Measurements from ENCODE around the gene SIRT2. TPM values are rescaled to one million over a fixed set of nuclear protein-coding genes. Genes with fewer than 3 reads are reported as not detected.
A peak's percentile ranks its signal among the peaks of the same experiment; 100 is the strongest.

Gene SIRT2
- polyA plus RNA-seq, 1 experiment: 45.5 TPM

DNA sequence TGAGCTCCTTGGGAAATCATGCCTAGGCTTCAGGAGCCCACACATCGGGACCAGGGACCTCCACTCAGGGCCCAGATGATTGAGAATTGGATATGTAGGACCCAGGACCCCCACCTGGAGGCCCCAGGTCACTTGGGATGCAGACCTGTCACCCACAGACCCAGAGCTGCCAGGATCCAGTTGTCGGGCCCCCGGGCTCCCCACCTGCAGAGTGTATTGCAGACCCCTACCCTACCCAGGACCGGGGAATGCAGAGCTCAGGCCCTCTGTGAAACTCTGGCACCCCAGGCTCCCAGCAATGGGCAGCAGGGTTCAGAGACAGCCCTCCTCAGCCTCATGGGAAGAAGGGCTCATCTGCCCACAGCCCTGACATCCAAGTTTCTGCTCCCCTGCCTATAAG lies 6.2 kb upstream of the SIRT2 start:
- ChIA-PET CTCF (interaction anchor here (1.6 kb wide), 1 partner anchor 24 kb away, joined by 7 read pairs; no protein-coding TSS in a partner anchor), POLR2A (no interaction called here)
- Histone ChIP-seq H3K27ac (ENCODE audit: low read depth, low read length) (no peak overlapping the region), H3K27me3 (ENCODE audit: control insufficient read depth, insufficient read depth, low read length) (no peaks in the 10 kb centered on the region), H3K4me3 (ENCODE audit: low read depth, low read length) (no peak overlapping the region), H3K9me3 (ENCODE audit: control insufficient read depth, insufficient read depth, low read length) (peaks cover 12% of the 10 kb centered on the region)
- DNase-seq (ENCODE audit: low read depth, low spot score): no peak
- TF ChIP-seq, protein P1, sequence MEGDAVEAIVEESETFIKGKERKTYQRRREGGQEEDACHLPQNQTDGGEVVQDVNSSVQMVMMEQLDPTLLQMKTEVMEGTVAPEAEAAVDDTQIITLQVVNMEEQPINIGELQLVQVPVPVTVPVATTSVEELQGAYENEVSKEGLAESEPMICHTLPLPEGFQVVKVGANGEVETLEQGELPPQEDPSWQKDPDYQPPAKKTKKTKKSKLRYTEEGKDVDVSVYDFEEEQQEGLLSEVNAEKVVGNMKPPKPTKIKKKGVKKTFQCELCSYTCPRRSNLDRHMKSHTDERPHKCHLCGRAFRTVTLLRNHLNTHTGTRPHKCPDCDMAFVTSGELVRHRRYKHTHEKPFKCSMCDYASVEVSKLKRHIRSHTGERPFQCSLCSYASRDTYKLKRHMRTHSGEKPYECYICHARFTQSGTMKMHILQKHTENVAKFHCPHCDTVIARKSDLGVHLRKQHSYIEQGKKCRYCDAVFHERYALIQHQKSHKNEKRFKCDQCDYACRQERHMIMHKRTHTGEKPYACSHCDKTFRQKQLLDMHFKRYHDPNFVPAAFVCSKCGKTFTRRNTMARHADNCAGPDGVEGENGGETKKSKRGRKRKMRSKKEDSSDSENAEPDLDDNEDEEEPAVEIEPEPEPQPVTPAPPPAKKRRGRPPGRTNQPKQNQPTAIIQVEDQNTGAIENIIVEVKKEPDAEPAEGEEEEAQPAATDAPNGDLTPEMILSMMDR (IDR thresholded peaks at IDR 0.05; ENCODE audit: low read depth, low read length): no peak

DNA sequence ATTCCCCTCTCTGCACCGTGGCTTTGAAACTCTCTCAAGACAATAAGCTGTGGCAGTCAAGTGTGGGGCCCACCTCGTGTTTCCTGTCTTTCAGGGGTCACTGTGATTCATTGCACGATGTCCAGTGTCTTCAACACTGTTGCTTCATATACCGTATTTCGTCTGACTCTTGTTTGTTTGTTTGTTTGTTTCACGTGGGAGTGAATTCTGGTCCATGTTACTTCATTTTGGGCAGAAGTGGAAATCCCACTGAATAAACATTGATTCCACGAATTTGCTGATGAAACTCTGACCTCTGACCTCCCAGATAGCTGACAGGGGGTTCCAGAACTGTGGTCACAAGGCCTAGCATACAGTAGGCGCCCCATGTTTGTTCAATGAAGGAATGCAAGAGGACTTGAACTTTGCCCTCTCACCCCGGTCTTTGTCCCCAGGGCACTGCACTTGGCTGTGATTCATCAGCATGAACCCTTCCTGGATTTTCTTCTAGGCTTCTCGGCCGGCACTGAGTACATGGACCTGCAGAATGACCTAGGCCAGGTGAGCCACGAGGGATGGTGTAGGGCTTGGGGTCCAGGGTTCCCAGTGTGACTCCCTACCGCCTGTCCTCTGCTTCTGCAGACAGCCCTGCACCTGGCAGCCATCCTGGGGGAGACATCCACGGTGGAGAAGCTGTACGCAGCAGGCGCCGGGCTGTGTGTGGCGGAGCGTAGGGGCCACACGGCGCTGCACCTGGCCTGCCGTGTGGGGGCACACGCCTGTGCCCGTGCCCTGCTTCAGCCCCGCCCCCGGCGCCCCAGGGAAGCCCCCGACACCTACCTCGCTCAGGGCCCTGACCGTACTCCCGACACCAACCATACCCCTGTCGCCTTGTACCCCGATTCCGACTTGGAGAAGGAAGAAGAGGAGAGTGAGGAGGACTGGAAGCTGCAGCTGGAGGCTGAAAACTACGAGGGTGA lies 5.4 kb upstream of the SIRT2 start:
- TF ChIP-seq, protein P1 (IDR thresholded peaks at IDR 0.05; ENCODE audit: low read depth, low read length): no peak
- Histone ChIP-seq H3K27ac (ENCODE audit: low read depth, low read length) (no peak overlapping the region), H3K9me3 (ENCODE audit: control insufficient read depth, insufficient read depth, low read length) (peaks cover 12% of the 10 kb centered on the region), H3K4me3 (ENCODE audit: low read depth, low read length) (no peak overlapping the region), H3K27me3 (ENCODE audit: control insufficient read depth, insufficient read depth, low read length) (no peaks in the 10 kb centered on the region)
- no peak for DNase-seq (ENCODE audit: low read depth, low spot score)
- ChIA-PET POLR2A (no interaction called here), CTCF (interaction anchor here (0.5 to 1.6 kb wide), 2 partner anchors 25 to 56 kb away, joined by 3 to 7 read pairs; no protein-coding TSS in a partner anchor)

DNA sequence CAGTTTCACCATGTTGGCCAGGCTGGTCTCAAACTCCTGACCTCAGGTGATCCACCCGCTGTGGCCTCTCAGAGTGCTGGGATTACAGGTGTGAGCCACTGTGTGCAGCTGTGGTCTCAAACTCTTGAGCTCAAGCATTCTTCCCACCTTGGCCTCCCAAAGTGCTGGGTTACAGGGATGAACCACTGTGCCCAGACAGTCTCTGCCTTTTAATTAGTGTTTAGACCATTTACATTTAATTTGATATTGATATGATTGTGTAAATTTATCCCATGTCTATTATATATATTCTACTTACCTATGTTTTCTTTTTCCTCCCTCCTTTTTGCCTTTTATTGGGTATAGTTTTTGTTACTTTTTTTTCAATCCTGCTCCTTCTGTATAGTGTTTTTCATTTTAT lies 2.3 kb upstream of the SIRT2 start:
- Histone ChIP-seq H3K27me3 (ENCODE audit: control insufficient read depth, insufficient read depth, low read length) (no peaks in the 10 kb centered on the region), H3K27ac (ENCODE audit: low read depth, low read length) (no peak overlapping the region), H3K9me3 (ENCODE audit: control insufficient read depth, insufficient read depth, low read length) (no peaks in the 10 kb centered on the region; the same call in 1 of the 2 replicates), H3K4me3 (ENCODE audit: low read depth, low read length) (no peak overlapping the region)
- TF ChIP-seq, protein P1 (IDR thresholded peaks at IDR 0.05; ENCODE audit: low read depth, low read length): no peak
- CTCF ChIA-PET: interaction anchor here (1.1 to 2.5 kb wide), 3 partner anchors 28 to 499 kb away, joined by 4 to 23 read pairs (median 8); partner anchors contain the start of genes FAM98C, MRPS12 and SARS2
- POLR2A ChIA-PET: no interaction called here
- DNase-seq (ENCODE audit: low read depth, low spot score): no peak

DNA sequence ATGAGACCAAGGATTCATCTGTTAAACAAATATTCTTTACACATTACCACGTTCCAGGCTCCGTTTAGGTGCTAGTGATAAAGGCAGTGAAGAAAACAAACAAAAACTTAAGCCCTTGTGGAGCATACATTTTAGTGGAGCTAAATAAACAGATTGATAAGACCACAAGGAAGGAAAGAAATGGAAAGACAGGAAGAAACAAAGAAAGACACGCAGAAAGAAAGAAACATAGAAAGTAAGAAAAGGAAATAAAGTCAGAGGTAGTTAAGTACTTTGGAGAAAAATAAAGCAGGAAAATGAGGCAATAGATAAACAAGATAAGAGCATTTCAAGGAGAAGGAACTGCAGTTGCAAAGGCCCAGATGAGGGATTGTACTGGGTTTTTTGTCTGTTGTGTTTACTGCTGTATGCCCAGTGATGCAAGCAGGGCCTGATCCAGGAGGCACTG lies 1.3 kb upstream of the SIRT2 start:
- POLR2A ChIA-PET: interaction anchor here (1.0 to 1.6 kb wide), 4 partner anchors 21 to 283 kb away, joined by 3 to 6 read pairs (median 4); partner anchors contain the start of gene MAP4K1
- H3K27ac ChIP-seq (ENCODE audit: low read depth, low read length): no peak overlapping the region
- H3K27me3 ChIP-seq (ENCODE audit: control insufficient read depth, insufficient read depth, low read length): no peaks in the 10 kb centered on the region
- no peaks in the 10 kb centered on the region; the same call in 1 of the 2 replicates for H3K9me3 ChIP-seq (ENCODE audit: control insufficient read depth, insufficient read depth, low read length)
- peak overlapping the region; percentile 84 for H3K4me3 ChIP-seq (ENCODE audit: low read depth, low read length)
- TF ChIP-seq, protein P1 (IDR thresholded peaks at IDR 0.05; ENCODE audit: low read depth, low read length): no peak
- CTCF ChIA-PET: interaction anchor here (1.3 to 2.5 kb wide), 5 partner anchors 29 to 498 kb away, joined by 3 to 23 read pairs (median 4); partner anchors contain the start of genes FAM98C, MRPS12 and SARS2
- DNase-seq (ENCODE audit: low read depth, low spot score): no peak

Measured in AG04450 (cell line).